Hematopoietic multipotent progenitor cell treated with erythropoietin and hydrocortisone succinate and interleukin-3 and kit ligand, for 17 days (in vitro differentiated cells): Measurements from ENCODE around the gene KIF3A.
A peak's percentile ranks its signal among the peaks of the same experiment; 100 is the strongest.

Experiments
- DNase-seq: peaks from one replicate; pipeline ENCODE4 v3.0.0-alpha.2; 2015; ENCODE audit warnings: low spot score

KIF3A gene

DNA sequence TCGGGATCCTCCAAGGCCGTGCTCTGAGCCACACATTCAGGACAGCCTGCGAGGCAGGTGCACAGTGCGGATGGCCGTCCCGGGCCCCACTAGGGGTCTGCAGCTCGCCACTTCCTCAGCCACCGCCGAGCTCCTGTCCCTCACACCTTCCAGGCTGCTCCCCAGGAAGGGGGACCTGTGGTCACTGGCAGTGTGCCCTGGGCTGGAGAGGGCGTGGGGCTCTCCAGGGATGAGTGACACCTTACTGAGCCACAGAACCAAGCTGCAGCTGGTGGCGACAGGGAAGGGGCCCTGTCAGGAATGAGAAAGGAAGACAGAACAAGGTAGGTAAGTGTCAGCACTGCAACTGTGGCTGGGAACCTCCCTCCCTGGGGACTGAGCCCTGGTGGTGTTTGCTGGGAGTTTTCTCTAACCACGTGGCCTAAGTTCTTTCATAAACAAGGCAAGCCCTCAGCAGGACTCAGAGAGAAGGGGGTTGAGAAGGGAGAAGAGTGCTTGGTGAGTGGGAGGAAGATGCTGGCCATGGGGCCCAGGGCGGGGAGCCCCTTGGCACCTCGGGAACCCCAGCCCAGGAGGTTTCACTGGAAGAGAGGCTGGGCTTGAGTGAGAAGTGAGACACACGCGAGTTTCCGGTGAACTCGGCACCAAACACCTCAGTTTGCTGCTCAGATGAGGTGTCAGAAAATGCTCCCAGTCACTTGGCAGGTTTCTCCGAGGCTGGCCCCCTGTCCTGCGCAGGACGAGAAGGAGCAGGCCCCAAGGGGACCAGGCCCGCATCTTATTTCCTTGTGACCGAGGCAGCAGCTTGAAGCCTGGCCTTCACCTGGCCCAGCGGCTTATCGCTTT, 74.2 kb downstream of the KIF3A start:
- DNase-seq = peak; percentile 44

DNA sequence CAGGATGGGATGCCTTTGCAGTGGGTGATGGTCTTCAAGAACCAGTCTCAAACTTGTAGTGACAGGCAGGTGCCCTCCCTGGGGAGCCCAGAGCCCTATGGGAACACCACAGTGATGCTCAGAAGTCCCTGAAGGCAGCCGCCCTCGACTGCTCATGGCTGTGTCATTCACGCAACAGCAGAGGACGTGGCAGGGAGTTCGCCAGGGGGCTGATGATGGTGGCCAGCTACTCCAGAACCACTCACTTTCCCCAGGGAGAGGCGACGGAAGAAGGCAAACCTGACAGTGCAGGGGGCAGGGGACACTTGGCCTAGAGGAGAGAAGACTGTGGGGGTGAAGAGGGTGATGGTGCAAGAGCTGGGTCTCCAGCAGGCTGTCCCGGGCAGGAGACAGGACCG, 75.3 kb downstream of the KIF3A start:
- no peak for DNase-seq

DNA sequence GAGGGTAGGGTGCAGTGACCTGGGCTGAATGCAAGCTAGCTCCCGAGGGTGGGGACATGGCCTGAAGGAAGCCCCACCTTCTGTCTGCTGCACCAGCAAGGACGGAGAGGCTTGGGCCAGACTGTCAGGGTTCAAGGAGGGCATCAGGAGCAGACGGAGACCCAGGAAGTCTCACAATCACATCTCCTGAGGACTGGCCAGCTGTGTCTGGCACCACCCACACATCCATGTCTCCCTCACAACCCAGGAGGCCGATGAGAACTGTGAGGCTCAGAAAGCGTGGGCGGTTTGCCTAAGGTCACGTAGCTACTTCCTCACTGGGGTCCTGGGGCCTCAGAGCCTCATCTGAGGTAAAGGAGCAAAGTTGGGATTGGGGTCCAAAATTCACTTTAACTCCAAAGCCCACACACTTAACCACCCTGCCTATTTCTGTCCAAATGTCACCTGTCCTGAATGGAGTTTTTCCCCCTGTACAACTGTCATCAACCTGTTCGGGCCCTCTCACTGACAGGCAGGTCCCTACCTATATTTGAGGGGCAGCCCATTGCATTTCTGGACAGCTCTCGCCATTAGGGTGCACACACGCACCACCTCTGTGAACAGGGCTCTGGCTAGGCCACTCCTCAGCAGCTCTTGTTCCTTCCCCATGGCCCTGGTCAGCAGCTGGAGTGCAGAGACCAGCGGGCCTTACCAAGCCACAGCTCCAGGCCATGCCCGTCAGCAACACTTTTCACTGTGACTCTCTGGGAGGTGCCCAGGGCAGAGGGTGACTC, 75.9 kb downstream of the KIF3A start:
- DNase-seq = no peak

DNA sequence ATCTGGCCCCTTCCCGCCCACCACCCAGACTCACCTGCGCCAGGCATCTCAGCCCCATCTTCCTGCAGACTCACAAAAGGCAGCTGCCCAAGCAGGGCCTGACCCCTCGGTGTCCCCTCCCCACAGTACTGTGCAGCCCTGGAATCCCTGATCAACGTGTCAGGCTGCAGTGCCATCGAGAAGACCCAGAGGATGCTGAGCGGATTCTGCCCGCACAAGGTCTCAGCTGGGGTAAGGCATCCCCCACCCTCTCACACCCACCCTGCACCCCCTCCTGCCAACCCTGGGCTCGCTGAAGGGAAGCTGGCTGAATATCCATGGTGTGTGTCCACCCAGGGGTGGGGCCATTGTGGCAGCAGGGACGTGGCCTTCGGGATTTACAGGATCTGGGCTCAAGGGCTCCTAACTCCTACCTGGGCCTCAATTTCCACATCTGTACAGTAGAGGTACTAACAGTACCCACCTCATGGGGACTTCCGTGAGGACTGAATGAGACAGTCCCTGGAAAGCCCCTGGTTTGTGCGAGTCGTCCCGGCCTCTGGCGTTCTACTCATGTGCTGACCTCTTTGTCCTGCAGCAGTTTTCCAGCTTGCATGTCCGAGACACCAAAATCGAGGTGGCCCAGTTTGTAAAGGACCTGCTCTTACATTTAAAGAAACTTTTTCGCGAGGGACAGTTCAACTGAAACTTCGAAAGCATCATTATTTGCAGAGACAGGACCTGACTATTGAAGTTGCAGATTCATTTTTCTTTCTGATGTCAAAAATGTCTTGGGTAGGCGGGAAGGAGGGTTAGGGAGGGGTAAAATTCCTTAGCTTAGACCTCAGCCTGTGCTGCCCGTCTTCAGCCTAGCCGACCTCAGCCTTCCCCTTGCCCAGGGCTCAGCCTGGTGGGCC, 77.5 kb downstream of the KIF3A start:
- no peak for DNase-seq

DNA sequence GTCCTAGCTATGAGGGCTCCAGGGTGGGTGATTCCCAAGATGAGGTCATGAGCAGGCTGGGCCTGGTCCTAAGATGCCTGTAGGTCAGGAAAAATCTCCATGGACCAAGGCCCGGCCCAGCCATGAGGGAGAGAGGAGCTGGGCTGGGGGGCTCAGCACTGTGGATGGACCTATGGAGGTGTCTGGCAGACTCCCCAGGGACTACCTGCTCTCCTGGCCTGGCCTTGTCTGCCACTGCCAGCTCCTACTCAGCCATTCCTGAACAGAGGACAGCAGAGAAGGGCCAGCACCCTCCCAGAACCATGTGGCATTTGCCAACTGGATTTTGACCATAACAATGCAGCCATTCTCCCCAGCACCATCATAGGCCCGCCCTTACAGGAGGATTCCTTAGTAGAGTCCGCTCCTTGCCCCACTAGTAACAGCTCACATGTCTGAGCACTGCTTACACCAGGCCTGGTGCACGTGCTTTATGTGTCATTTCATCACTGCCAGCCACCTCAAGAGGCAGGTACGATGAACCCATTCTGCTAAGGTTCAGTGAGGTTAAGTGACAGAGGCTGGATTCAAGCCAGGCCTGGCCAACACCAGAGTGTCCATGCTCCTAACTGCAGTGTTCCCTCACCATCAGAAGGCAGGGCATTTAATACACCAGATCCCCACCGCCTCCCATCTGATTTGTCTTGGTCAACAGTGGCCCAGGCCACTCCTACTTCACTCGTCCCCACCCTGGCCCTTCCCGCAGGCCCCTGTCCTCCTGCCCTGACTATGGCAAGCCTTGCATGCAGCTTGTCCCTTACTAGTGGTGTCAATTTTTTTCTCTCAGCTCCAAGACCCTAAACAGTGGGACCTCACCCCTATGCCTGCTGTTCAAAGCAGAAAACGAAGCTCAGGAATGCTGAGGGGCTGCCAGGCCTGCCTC, 78.7 kb downstream of the KIF3A start:
- no peak for DNase-seq

DNA sequence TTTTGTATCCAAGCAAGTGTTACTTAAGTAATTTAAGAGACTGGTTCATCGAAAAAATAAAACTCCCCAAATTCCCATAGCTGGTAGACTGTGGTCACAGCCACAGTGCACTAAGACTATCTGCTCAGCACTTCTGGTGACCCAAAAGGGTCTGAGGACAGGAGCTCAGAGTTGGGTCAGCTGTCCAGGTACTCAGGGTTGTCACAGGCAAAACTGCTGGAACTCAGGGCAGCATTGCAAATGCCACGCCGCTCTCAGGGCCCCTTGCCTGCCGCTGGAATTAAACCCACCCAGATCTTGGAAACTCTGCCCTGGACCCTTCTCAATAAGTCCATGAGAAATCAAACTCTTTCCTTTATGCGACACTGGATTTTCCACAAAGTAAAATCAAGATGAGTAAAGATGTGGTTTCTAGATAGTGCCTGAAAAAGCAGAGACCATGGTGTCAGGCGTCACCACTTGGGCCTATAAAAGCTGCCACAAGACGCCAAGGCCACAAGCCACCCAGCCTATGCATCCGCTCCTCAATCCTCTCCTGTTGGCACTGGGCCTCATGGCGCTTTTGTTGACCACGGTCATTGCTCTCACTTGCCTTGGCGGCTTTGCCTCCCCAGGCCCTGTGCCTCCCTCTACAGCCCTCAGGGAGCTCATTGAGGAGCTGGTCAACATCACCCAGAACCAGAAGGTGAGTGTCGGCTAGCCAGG, 79.5 kb downstream of the KIF3A start, which contains the start of gene IL13:
IL13 (plus strand) TSS at position 498 of the 705 bp plus-strand sequence; CDS start at position 512, 14 bp downstream.
- no peak for DNase-seq

DNA sequence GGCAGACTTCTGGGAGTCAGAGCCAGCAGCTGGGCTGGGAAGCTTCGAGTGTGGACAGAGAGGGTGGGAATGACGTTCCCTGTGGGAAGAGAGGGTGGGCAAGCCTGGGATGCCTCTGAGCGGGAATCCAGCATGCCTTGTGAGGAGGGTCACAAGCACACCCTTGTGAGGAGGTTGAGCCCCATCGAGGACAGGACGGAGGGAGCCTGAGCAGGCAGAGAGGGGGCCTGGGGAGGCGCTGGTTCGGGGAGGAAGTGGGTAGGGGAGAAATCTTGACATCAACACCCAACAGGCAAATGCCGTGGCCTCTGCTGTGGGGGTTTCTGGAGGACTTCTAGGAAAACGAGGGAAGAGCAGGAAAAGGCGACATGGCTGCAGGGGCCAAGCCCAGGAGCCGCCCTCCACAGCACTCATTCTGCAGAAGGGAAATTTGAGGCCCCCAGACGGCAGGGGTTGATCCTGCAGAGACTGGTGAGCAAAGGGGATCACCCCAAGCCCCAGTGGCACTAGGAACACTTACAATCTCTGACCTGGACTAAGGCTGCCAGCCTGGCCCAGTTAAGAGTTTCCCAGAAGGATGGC, 80.5 kb downstream of the KIF3A start:
- no peak for DNase-seq

DNA sequence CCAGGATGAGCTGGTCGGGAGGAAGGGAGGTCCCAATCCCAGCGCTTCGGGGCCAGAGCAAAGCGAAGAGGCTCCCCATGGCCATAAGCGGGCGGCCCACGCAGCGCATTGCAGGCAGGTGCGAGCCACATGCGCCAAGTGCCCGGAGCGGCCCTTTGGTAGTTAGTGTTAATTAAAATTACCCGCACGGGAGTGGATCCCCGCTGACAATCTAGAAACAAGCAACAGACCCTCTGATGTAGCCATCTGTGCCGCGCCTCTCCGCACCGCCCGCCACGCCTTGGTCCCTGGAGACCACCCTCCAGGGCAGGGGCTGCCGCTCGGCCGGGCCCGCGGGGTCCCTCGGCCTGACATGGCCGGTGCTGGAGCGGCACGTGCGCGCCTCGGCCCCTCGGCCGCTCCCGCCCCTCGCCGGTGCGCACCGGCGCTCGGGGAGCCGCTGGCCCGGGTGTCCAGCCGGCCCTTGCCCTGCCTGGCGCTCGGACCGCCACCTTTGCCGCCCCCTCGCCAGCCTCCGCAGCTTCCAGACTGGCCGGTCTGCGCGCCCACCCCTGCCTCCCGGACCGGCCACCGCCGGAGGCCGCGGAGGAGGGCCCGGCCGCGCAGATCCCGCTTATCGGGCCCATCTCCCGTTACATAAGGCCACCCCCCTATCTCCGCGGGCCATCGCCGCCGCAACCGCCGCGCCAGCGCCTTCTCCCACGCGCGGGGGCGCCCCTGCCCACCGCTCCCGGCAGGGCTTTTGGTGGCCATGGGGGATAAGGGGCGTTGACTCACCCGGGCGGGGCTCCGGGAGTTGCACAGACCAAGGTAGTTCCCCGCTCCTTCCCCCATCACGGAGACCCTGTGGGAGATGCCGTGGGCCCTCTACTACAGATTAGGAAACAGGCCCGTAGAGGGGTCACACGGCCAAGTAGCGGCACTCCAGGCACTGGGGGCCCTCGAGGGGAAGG, 81.2 kb downstream of the KIF3A start:
- peak; percentile 33 for DNase-seq

DNA sequence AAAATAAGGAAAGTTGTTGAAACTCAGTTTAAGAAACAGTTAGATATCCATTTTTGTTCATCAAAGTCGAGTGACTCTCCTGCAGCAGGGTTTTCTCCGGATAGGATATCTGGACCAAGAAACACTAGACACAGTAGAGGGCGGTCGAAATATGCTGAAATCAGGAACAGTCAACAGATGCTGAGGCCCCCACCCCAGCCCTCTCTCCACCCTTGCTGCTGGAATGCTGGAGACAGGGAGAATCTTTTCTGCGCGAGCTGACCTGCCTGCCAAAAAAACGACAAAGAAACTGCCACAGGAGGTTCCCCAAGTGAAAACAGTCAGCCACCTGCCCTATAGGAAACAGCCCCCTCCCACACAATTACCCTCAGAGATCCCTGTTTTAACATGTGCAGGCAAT, 83.6 kb downstream of the KIF3A start:
- DNase-seq = no peak

DNA sequence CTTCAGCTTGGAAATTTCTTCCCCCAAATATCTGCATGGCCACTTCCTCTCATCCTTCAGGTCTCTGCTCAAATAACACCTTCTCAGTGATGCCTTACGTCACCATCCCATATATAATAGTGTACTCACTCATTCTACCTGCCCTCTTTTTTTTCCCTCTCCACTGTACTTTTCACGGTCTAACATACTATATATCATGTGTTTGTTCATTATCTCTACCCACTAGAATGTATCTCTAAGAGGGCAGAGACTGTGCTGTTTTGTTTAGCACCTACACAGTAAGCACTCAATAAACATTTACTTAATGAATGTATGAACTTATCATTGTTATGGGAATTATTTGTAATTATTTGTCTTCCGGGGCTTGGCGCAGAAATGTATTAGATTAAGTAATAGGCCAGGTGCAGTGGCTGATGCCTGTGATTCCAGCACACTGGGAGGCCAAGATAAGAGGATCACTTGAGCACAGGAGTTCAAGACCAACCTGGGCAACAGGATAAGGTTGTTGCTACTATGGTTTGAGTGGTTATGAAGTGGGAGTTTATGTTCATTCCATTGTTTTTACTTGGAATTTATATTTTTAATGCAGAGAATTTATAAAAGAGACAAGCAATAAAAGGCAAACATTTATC, 85.4 kb downstream of the KIF3A start:
- peak; percentile 64 for DNase-seq

DNA sequence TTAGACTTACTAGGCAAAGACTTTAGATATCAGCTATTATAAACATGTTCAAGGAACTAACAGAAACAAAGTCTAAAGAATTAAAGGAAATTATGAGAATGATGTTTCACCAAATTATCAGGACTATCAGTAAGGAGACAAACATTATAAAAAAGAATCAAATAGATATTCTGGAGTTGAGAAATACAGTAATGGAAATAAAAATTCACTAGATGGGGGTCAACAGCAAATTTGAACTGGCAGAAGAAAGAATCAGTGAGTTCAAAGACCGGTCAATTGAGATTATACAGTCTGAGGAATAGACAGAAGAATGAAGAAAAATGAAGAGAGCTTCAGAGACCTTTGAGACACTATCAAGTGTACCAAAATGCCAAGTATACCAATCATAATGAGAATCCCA, 89.0 kb downstream of the KIF3A start:
- no peak for DNase-seq

DNA sequence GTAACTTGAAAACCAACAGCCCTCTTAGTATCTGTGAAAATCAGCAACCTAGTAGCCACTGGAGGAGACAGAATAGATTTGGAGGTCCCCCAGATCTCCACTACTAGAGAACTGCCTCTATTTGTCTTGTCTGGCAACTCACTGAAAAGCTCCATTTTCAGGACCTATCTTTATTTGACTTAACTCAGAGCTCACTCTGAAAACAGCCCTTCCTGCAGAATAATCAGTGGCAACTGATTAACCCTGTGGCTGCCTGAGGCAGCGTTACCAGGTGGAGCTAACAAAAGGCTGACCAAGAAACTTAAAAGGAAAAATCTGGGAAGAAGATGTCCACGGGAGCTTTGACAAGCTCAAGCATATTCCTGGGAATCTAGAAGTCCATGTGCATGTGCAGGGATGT, 89.9 kb downstream of the KIF3A start:
- DNase-seq = no peak

DNA sequence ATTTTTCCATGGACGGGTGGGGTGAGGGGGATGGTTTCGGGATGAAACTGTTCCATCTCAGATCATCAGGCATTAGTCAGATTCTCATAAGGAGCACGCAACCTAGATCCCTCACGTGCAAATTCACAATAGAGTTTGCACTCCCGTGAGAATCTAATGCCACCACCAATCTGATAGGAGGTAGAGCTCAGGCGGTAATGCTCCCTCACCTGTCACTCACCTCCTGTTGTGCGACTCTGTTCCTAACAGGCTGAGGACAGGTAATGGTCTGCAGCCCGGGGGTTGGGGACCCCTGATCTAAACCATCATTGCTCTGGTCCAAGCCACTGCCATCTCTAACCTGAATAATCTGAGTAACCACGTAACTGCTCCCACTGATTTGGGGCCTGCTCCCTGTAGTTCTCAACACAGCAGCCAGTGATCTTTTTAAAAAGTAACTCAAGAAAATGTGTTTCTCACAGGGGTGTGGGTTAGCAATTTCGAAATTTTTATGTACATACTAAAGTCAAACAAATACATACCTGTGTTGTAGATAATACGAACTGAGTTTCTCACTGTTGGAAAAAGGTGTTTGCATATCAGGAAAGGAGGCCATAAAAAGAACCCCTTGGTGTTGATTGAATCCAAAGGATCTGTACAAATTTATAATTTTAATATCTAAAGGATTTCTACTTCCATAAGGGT, 90.6 kb downstream of the KIF3A start:
- DNase-seq = no peak

DNA sequence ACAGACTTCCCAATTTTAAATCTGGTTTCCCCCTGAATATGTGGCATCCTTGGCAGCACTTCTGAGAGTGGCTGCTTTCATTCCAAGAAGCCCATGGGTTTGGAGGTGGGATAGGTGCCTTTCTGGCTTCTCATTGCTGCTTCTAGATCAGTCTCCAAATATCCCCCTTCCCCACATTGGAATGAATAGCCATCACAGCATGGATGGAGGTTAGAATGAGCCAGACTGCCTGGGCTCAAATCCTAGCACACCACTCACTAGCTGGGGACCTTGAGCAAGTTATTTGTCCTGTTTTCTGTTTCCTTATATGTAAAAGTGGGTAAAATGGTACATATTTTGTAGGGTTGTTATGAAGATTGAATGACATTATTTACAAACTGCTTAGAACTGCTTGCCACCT, 93.2 kb downstream of the KIF3A start:
- no peak for DNase-seq
